Choroid plexus epithelial cell (primary cell): ENCODE data around the gene SLC17A4.

Experiments
- DNase-seq: peaks from one replicate; pipeline ENCODE4 v3.0.0-alpha.2; 2010; ENCODE audit warnings: low read depth
- H3K4me3 ChIP-seq: 2 replicates; pipeline ENCODE4 v1.5.1; 2011; ENCODE audit warnings: low read depth, mild to moderate bottlenecking, control low read depth, low read length, moderate library complexity
- CTCF ChIP-seq: conservative IDR thresholded peaks from 2 replicates; pipeline ENCODE4 v1.5.1; 2011; ENCODE audit warnings: low read depth, mild to moderate bottlenecking, control low read depth, inconsistent platforms, low read length, moderate library complexity

Gene SLC17A4

GRCh38 chr6:25764611-25765010, 10.1 kb downstream of the SLC17A4 start:
- TF ChIP-seq CTCF: no peak
- no peak for DNase-seq
- no peak overlapping the region for H3K4me3 ChIP-seq

DNA sequence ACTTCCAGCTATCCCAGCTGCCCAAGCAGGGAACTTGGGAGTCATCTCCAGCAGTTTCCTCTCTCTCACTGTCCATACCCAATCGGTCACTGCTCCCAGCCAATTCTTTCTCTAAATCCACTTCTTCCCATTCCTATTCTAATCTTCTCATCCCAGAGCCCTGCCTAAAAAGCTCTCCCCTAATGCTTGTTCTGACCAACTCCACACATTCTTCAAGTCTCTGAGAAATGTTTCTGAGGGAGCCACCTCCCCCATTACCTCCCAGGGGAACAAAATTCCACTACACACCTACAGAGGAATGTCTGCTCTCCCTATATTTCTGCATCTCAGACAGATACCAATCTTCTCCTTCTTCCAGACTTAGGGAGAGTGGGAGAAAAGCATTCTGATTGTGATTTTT, 14.0 kb downstream of the SLC17A4 start:
- TF ChIP-seq CTCF: no peak
- no peak for DNase-seq
- no peak overlapping the region for H3K4me3 ChIP-seq

GRCh38 chr6:25769983-25770382, 15.4 kb downstream of the SLC17A4 start:
- no peak overlapping the region for H3K4me3 ChIP-seq
- TF ChIP-seq CTCF: no peak
- no peak for DNase-seq

GRCh38 chr6:25774120-25774715, 19.7 kb downstream of the SLC17A4 start:
- no peak overlapping the region for H3K4me3 ChIP-seq
- no peak for TF ChIP-seq CTCF
- DNase-seq: no peak

- no peak overlapping the region for H3K4me3 ChIP-seq
- TF ChIP-seq CTCF: no peak
- no peak for DNase-seq
Observed at GRCh38 chr6:25777031-25777430, 22.5 kb downstream of the SLC17A4 start.

- TF ChIP-seq CTCF: no peak
- no peak for DNase-seq
- H3K4me3 ChIP-seq: no peak overlapping the region
Observed at GRCh38 chr6:25777856-25778649, 23.5 kb downstream of the SLC17A4 start.

GRCh38 chr6:25781134-25781533, 26.6 kb downstream of the SLC17A4 start:
- no peak for TF ChIP-seq CTCF
- no peak overlapping the region for H3K4me3 ChIP-seq
- no peak for DNase-seq
